NCI-H446 treated with DMSO at 0.1 percent for 48 hours (cell line): Measurements from ENCODE around the gene TRMT6.

Experiments
- DNase-seq: peaks from one replicate; lab custom pipeline; 2025; lab: John Stamatoyannopoulos, UW

The TRMT6 gene

DNA sequence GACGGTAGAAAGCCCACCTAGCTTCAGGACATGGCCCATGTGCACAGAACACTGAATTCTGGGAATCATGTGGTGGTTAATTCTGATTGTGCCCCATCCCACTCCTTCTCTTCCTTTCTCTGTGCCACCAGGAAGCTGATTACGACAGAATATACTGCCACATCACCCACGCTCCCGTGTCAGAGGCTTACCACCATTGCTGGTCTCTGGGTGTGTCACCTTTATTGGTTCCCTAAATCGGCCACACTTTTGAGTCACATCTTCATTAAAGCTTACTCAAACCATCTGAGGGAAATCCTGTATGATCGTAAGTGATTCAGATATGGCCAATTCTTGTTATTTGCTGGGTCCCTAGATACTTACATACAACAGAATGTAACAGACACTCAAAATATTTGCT lies 3.1 kb downstream of the TRMT6 start:
- no peak for DNase-seq

- no peak for DNase-seq
These were observed 4.4 kb downstream of the TRMT6 start for GRCh38 chr20:5945963-5946362.

DNA sequence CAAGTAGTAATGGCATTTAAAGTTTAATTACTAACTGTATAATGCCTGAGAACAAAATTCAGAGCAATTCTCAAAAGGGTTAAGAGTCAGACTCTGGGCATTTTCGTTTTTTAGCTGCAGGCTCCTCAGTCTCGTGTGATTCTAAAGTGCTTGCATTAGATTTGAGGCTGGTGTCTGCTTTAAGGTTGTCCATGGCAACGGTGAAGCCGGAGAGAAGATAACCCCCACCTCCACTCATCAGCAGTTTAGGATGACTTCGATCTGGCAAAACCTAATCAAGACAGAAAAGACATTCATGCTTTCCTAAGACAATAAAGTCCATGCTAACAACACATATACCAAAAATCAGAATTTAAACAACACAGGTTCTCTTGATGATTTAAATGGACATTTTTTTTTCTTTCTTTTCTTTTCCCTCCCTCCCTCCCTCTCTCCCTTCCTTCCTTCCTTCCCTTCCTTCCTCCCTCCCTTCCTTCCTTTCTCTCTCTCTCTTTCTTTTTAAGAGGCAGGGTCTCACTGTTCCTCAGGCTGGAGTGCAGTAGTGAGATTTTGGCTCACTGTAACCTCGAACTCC lies 11.8 kb downstream of the TRMT6 start:
- no peak for DNase-seq

- no peak for DNase-seq
These were observed 14.1 kb downstream of the TRMT6 start for GRCh38 chr20:5936238-5936637.

GRCh38 chr20:5935384-5935783 lies 14.9 kb downstream of the TRMT6 start:
- no peak for DNase-seq

DNA sequence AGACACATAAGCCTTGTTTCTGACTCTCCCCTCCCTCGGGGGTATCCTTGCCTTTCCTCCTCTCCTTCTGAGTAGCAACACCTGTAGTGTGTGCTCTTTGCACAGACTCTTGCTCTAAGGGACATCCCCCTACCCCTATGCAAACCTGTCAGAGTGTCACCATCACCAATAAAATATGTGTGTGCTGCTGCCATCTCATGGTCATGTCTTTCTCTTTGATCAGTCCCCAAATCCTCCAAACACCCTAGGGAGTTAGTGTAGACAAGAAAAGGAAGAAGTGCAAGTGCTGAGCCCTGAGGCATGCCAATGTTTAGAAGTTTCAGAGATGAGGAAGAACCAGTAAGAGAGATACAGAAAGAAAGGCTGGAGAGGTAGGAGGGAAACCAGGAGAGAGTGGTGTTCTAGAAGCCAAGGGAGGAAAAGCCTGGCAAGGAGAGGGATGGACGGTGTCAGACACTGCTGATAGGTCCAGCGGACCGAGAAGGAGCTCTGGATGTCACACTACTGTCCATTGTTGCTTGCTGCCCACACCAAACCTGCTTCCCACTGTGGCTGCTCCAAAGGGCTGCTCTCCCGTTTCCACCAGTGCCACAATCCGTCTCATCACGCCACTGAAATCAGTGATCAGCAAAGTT lies 16.4 kb downstream of the TRMT6 start:
- no peak for DNase-seq

- DNase-seq: no peak
These were observed 17.5 kb downstream of the TRMT6 start for GRCh38 chr20:5932796-5933195.

DNA sequence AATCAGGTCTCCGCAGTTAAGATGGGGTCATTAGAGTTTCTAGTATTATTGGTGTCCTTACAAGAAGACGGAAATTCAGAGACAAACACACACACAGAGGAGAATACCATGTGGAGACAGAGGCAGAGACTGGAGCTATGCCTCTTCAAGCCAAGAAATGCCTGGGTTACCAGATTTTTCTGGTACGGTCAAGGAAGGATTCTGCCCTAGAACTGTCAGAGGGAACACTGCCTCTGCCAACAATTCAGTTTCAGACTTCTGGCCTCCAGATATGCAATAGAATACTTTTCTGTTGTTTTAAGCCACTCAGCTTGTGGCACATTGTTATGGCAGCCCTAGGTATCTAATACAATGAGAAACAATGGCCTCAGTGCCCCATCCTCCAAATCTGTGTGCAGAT lies 18.9 kb downstream of the TRMT6 start:
- DNase-seq: no peak

DNA sequence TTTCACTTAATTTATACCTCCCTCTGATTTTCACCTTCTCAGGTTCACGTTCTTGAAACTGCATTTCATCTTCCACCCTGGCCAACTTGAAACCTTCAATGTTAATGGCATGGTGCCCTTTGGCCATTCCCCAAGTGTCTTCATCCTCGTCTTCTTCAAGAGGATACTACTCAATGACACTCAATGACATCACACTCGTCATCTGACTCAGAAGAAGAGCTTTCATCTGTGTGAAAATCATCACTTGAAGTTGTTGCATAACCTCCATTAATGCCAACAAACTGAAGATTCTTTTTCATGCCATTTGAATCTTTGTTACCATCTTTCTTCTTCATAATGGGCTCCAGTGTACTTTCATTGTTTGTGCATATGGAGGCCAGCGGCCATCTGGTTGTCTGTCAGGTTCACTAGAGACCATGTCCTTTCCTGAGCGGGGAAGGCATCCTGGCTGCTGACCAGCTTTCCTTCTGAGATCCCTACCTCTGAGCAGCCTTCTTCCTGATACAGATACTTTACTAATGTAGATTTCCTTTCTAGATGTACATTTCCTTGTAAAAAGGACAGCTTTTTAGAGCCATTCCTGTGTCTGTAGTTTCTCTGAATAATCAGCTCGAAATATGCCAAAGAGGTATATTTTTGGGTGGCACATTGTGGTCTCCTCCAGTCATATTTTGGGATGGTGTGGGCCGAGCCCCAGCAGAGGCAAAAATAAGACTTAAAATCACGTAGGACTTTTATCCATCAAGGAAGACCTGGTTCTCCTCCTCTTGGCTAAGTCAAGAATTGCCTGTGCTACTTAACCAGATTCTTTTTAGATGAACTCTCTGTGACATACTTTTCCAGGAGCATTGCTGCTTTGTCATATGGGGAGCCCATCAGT lies 21.3 kb downstream of the TRMT6 start:
- DNase-seq: no peak

DNA sequence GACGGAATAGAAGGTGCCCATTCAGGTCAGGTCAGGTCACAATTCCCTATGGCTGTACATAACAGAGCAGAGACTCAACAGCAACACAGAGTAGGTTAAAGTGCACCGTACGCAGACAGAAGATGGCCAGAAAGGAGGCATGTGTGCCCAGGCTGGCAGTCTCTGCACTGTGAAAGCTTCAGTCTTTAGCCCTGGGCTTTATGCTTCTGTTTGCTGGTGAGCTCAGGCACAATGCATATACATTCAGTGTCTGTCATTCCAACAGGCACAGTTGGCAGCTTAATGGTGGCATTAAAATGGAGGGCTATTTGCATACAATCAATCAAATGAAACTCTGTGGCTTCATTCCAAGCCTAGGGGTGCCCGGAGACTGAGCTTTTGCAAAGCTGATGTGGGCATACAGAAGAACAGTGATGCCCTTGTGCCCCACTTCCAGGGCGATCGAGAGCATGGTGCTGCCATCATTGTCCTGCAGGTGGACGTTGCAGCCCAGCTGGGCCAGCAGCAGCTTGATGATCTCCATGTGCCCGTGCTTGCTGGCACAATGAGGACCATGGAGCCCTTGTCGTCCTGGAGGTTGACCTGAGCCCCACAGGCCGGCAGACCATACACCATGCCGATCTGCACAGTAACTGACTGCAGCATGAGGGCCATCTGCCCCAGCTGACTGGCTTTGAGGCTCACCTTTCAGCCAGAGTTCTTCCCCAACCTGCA lies 22.4 kb downstream of the TRMT6 start:
- DNase-seq: no peak

DNA sequence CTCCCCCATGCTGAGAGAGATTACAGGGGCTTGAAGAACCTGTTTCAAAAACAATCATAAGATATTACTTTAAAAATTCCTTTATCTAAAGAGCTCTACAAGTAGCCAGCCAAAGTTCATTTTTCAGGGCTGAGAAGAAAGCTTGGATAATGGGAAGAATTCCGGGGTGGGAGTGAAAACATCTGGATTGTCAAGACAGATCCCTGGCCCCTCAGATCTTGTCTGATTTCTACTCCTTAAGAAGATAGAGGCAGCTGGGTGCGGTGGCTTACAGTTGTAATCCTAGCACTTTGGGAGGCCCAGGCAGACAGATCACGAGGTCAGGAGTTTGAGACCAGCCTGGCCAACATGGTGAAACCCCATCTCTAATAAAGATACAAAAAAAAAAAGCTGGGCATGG lies 24.8 kb downstream of the TRMT6 start:
- no peak for DNase-seq

GRCh38 chr20:5923493-5923892 lies 26.8 kb downstream of the TRMT6 start:
- DNase-seq: no peak

DNA sequence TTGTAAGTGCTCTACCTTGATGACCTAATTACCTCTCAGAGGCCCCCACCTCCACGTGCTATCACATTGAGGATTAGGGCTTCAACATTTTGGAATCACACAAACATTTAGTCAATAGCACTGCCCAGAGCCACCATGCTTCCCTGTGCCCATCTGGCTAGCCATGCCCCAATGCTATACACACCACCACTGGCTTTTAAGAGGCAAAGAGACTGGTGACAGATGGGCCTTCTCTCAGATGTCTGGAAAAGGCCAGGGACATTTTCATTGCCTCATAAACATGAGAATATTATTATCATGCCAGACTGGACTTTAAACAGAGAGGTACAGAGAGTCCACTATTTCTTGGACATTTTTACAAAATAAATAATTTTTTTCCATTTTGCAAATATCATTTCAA lies 29.8 kb downstream of the TRMT6 start:
- no peak for DNase-seq

DNA sequence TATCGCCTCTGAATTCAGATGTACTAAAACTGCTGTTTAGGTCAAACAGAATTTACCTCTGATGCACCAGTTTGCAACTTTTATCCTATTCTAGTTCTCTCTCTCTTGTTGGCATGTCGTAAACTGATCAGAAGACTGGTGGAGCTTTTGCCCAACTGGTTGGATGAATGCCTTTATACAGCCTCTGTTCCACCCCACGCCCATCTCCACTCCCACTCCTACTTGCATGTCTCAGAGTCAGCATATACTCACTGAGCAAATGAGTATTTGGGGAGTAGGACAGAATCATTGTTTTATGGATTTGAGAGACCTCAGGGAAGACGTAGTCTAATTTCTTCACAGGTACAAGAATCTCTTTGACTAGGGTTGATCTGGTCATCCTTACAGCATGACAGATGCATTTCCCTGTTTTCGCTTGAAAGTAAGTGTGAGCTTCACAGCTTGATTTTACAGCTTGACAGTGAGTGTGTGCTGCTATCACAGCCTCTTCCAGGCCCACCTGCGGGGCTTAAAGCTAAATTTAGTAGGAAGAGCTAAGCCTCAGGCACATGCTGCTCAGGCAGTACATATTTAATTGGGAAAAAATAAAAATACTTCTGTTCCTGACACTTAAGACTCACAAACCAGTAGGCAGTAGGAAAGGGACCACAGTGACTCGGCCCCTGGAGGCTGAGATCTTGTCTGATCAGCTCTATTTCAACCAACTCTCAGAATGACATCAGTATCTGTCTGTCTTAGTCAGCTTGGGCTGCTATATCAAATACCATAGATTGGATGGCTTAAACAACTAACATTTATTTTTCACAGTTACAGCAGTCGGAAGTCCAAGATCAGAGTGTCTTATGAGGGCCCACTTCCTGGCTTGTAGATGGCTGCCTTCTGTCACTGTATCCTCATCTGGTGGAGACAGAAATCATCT lies 30.4 kb downstream of the TRMT6 start:
- no peak for DNase-seq

GRCh38 chr20:5918856-5919625 lies 31.3 kb downstream of the TRMT6 start:
- no peak for DNase-seq

GRCh38 chr20:5914859-5915258 lies 35.5 kb downstream of the TRMT6 start:
- no peak for DNase-seq

DNA sequence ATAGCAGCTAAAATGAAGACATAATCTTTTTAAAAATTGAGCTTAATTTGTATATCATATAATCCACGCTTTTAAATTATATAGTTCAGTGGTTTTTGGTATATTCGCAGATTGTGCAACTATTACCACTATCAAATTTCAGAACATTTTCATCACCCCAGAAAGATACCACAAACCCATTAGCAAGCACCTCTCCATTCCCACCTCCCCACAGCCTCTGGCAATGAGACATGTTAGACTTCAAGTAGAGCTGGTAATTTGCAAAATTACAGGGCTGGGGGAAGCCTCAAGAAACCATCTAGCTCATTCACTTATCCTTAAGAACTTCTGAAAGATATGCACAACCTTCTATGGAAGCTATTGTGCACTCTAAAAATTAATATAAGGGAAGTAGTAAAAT lies 37.2 kb downstream of the TRMT6 start:
- no peak for DNase-seq

DNA sequence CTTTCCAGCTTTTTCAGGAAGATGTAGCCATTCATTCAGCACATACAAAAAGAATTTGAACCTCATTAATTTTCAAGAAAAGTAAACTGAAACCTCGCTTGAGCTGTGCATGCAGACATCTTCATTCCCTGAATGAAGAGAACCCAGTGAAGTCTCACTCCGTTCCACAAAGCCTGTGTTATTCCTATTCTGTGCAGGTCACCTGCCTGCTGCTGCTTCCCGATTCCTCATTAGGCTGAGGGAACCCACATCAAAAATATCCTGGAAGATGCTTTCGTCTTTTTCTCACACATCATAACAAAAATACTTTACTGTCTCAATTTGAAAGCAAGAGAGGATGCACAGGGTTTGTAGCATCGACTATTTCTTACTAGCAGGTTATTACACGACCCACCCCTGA lies 40.1 kb downstream of the TRMT6 start:
- no peak for DNase-seq

- DNase-seq: no peak
These were observed 41.4 kb downstream of the TRMT6 start for GRCh38 chr20:5908981-5909380.

GRCh38 chr20:5900908-5901307 lies 49.4 kb downstream of the TRMT6 start:
- DNase-seq: no peak

GRCh38 chr20:5899444-5899843 lies 50.9 kb downstream of the TRMT6 start:
- no peak for DNase-seq
